T-helper 9 cell (primary cell): ENCODE data around the gene CDK14.
"Not testable (repeated sequence)": the region's sequence is repeated elsewhere in the genome, so short reads cannot be mapped to it uniquely, and the experiment has no call there.

Source experiments
- DNase-seq: peaks from one replicate; pipeline ENCODE4 v3.0.0-alpha.2; 2020

Gene CDK14

DNA sequence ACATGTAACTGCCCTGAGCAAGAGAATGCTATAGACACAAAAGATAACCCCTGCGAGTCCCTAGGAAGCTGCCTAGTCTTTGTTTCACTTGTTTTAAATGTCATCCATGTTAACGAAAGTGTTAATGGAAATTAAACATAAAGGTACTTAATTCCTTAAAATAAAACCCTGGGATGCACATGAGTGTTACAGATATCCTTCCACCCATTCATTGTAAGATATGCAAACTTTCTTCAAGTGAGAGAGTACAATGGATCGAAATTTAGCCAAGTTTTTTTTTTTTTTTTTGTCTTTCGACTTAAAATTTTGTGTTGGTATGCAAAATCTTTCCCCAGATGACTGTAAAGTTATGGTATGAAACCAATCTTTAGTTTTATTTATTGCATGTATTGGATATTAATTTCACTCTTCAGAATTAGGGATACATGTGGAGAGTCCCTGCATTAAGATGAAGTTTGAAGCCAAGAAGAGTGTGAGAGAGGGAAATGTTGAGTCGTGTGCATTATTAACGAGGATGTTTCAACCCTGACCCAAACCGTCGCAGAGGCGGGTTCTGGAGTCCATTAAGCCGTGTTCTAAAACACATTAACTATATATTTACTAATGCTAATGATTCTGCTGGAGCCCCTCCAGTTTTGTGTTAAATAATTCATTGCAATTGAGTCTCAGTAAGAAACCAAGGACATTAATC is 1.6 kb downstream of the CDK14 start:
- no peak for DNase-seq

DNA sequence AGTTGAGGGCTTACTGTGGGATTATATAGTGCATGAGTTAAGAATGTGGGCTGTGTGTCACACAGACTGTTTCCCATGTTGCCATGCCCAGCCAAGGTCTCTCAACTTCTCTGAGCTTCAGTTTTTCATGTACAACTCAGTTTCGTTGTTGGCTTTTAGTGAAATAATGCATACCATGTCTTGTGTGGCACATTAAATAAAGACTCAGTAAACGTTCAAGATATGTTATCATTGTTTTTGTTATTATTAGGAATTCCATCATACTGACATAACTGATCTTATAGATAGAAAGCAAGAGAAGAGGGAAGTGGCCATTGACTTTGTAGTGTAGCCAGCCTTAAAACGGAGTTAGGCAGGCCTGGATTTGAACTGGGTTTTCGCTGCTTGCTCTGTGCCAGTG is 2.9 kb downstream of the CDK14 start:
- DNase-seq = no peak

DNA sequence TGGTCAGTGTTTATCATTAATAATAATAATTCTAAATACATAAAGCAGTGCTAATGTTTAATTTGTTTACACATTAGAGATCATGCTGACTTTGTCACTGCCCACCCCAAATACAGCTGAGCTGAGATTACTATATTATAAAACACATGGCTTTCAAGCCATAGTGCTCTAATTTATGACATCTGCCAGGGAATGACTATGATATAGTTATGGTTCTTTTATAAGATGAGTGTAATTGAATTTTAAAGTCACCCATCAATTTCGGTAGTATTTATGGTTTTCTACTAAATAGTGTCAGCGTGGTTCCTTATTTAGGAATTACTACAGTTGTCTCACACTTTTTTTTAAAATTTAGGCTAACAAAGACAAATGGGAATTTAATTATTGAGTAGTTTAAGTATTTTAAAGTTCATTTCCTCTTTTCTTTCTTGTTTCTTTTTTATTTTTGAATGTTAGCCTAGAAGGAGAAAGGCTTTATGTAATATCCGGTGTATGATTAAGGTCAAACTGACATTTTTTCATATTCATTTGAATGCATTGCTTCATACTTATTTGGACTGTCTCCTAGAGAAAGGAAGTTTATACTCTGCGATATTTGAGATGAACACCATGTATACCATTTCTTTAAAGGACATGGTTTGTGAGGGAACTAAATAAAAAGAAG is 3.9 kb downstream of the CDK14 start:
- no peak for DNase-seq

DNA sequence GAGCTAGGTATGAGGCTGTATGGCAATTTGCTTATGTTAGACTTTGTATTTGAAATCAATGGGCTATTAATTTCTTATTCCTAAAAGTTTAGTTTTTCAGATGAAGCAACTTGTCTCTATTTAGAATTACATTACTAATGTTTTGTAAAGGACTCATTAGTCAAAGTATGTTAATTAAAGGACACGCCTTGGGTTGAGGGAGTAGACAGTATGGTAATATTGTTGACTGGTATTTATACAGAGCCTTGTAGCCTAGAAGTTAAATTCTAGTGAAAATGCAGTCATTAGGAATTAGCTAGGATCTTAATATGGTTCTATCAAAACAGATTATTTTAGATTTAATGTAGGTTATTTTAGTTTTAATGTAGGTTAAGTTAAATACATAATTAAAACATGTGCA is 6.2 kb downstream of the CDK14 start:
- no peak for DNase-seq

DNA sequence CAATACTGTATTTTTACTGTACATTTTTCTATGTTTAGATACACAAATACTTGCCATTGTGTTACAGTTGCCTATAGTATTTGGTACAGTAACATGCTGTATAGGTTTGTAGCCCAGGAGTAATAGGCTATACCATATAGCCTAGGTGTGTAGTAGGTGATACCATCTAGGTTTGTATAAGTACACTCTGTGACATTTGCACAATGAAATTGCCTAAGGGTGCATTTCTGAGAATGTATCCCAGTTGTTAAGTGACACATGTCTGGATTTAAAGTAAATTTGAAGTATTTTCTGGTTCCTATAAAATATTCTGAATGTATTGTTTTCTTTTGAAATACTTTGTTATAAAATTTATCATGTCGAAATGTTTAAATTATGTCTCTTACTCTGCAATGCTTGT is 7.2 kb downstream of the CDK14 start:
- no peak for DNase-seq

DNA sequence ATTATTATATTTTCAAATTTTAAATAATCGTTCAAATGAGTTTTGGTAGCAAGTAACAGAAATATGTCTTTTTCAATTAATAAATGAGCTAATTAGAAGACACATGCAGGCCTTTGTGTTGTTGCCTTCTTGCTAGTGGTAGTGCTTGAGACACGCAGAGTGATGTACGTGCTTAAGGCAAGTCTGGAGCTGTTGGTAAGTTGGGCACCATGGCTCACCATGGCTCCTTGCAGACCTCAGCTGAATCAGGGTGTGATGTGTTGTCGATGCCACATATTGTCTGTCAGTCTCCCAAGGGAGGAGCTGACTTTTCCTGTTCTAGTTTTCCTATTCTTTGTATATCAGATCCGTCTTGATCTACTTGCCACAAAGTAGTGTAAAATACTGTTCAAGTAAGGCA is 8.3 kb downstream of the CDK14 start:
- DNase-seq = no peak

DNA sequence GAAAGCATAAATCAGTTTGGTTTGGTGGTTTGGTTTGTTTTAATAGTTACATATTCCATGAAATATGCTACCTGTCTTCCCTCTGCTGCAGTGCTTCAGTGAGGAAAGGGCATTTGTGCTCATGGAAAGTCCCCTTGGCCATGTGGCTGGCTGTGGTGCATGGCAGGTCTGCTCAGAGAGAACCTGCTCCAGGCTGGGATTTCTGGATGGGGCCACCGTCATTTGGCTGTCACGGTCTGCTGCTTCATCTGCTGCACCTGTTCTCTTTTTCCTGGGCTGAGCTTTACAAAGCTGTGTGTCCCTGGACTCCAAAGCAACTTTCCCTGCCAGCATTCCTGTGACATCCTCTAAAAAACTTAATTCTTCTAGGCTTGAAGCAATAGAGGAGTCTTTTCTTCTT is 8.9 kb downstream of the CDK14 start:
- no peak for DNase-seq

DNA sequence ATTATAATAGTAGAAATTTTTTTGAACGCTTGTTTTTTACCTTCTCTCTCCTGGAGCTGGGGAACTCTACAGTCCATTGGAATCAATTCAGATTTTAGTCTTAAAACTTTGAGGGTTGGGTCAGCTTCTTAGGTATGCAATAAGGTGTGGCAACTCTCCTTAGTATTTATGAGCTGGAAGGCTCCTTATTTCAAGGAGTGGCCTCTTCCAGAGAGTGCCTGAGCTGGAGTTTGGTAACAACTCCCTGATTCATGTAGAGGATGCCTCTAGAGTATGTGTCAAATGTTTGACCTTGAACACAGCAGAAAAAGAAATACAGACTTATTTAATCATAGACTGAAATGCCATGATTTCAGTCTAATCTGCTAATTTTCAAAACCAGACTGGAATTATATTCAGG is 11.1 kb downstream of the CDK14 start:
- no peak for DNase-seq

DNA sequence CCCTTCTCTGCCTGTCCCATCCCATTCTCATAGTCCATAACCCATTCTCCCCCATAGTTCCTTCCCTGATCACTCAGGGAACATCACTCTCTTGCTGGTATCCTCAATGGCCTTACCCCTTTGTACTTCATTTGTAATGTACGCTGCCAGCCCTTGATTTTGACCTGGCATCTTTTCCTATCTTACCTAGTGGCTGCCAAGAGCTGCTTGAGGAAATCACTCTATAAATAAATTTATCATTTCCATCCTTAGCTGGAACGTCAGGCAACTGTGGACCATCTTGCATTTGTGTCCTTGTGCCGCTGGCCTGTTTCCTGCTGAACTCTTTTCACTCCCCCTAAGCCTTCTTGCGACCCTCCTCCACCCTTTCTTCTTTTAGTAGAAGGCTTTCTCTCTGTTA is 14.0 kb downstream of the CDK14 start:
- no peak for DNase-seq

DNA sequence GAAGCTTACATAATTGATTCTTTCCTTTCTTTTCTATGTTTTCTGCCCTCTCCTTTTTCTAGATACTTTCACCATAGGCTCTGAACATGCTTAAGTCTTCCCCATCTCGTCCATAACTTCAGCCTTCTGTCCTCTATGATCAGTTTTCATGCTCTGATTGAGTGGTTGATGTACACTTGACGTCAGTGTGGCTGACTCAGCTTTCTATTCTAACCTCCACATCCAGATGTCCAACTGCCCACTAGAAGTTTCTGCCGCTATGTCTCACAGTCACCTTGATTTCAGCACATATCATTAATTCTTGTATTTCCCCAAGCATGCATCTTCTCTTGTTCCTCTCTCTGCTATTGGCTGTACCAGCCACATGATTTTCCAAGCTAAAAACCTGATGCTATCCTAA is 15.0 kb downstream of the CDK14 start:
- no peak for DNase-seq

DNA sequence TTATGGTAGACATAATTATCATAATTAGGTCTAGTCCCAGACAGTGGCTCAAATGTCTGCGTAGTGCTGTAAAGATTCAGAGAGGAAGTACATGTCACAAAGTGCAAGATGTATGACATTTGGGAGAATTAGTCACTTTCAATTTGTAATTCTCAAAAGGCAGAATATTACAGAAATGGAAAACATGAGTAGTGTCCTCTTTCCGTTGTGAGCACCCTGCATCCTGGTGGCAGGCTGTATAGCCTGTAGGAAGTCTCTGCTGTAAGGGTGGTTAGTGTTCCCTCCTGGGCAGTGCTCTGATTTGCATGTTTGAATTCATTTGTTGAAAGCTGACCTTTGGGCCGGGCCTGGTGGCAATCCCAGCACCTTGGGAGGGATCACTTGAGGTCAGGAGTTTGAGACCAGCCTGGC is 17.0 kb downstream of the CDK14 start:
- no peak for DNase-seq

DNA sequence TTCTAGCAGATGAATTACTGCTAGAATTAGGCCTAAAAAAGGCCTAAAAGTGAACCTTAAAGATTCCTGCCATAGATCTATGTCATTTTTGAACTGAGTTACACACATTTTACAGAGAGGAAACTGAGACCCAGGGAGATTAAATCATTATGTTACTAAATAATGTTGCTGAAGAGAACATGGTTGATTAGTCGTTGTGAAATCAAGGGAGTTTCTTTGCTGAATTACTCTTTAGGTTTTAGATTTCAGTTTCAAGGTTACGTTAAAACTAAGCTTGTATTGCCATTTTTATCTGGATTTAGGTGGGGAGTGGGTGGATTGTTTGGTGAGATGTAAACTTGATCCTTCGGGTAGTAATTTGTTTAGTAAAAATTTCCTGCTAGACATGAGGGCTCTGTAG is 21.3 kb downstream of the CDK14 start:
- DNase-seq = no peak

DNA sequence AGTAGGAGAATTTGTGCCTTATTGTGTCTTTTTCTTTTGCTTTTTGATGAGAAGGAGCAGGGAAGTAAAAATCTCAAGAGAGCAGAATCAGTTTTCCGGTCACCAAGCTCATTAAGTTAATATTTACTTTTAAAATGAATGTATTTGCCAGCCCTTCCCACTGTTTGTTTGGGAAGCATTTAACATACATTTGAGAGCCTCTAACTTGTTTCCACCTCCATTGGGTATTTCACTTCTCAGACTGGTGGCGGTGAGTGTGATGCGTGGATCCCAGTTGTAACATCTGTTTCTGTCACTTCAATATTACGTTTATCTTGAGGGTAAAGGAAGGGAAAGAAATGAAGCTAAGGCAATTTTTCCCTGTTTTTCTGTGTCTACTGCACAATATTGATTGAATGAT is 22.8 kb downstream of the CDK14 start:
- DNase-seq = no peak

DNA sequence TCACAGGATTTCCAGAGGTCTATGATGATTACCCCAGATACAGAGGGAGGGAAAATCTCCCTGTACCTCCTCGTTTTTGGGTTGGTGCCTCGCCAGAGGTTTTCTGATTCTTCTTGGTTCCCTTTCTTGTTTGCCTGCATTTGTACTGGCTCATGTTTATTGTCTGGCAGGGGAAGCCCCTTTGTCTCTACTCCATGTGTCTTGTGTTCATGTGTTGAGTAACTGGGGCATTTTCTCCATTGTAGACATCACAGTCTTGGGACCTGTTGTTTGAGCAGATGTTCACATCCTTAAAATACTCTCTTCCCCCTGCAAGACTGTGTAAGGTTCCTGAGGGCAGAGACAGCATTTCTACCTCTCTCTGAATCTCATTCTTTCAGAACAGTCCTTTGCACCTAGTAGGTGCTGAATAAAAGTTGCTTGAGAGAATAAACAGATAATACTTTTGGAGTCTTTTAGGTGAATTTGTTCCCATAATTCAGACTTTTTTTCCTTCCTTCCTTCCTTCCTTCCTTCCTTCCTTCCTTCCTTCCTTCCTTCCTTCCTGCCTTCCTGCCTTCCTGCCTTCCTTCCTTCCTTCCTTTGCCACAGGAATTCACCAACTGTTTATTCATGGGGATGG is 25.1 kb downstream of the CDK14 start:
- no peak for DNase-seq

DNA sequence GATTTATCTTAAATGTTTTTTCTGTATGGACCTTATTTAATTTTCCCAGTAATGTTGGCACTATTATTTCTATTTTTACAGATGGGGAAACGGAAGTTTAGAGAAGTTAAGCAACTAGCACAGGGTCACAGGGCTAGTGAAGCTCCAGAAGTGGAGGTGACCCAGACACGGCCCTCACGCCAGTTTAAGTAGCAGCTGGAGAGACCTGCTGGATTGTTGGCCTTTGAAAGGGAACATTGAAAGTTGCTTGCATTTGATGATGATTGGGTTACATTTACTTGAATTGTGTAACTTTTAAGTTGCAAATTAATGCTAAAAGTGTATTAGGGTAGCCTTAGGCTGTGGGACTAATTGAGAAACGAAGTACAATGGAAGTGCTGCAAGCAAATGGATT is 25.6 kb downstream of the CDK14 start:
- DNase-seq = no peak

DNA sequence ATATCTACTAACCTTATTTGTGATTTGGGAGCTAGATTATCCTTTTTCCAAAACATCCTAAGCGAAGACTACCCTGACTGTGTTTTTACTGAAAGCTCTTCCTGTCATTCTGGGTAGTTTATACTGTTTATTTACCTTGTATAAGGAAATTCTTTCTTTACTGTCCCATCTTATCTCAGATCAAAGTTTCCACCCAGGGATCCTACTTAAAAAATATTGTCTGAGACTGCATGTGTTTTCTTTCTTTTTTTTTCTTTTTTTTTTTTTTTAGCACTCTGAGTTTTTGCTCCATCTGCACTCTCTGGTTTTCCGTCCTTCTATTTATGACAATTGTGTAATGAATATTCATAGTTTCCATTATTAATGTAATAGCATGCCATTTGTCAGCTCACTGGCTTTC is 26.5 kb downstream of the CDK14 start:
- no peak for DNase-seq

DNA sequence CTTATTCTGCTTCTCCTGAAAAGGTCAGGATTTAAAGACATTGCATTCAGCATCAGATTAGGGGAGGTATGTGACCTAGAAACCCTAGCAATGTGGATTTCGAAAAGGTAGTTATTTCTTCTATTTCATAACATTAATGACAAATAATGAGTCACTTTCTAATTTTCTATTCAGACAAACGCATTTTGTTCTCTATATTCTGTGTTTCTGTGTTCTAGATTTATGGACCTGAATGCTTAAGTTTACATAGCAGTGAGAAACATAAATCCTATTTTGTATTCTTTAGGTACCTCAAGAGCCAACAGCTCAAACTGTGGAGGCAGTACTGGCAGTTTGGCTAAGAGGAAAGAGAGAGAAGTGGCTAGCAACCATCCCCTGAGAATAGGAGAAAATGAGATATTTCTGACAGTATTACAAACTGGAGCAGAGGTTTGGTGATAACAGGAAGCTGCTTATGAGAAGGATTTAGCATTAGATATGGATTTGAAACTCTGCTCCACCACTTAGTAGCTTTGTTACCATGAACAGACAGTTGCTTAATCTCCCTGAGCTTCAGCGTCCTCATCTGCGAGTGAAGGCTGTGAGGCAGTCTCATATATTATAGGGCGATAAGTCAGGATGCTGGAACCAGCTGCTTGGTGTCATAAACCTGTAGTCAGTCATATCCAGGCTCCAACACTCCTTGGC is 28.2 kb downstream of the CDK14 start:
- no peak for DNase-seq

DNA sequence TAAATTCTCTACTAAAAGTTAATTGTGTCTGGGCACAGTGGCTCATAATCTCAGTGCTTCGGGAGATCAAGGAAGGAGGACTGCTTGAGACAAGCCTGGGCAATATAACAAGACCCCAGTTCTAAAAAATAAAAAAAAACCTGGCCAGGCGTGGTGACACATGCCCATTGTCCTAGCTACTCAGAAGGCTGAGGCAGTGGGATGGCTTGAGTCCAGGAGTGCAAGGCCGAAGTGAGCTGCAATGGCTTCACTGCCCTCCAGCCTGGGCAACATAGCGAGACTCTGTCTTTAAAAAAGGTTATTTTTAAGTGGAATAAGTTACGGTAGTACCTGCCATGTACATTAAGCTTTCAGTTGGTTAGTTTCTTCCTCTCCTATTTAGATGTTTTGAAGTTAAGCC is 28.9 kb downstream of the CDK14 start:
- no peak for DNase-seq

DNA sequence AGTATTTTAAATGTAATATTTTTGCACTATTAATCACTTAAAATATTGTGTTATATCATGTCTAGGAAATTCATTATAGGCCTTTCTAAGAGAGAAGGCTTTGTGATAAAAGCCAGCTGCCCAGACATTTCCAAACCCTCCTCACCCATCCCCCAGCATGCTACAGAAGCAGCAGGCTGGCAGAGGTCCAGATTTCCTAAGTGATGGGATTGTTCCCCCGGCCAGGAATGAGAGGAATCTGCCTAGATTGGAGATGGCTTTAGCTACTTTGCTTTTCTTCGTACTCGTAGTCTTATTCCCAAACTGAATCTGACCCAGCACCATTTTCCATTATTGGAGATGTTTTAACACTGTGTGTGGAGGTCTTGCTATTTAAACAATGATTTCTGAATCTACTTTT is 29.4 kb downstream of the CDK14 start:
- no peak for DNase-seq

DNA sequence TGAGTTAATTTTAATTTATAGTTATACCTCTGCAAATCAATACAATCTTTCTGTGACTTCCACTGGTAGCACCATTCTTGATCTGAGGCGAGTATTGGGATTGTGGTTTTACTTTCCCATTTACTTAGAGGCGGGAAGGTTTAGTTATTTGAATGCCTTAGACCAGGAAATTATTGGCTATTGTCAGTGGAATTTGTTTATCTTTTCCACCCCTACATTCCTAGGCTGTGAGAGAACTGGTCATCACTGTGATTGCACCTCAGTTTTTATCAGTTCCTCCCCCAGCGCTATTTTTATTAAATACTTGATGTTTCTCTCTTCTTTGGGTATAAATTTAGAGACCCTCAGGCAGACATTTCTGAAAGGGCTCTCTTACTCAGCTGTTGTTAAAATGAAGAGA is 29.9 kb downstream of the CDK14 start:
- DNase-seq = no peak

DNA sequence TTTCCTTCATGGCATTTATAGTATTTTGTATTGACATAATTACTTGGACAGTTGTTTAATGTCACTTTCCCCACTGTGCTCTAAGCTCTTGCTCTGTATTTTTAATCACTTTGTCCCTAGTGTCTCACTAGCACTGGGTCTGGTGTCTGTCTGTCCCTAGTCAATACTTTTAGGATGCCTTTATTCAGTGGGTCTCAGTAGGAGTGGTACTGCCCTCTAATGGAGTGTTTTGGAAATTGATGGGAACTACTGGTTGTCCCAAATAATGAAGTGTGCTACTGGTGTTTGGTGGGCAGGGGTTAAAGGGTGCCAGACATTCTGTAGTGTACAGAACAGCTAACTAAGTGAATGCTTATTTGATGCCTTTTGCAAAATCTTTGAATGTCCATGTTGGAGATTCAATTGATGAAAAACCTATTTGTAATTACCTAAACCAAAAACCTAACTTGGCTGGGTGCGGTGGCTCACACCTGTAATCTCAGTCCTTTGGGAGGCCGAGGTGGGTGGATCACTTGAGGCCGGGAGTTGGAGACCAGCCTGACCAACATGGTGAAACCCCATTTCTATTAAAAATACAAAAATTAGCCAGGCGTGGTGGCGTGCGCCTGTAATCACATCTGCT is 33.3 kb downstream of the CDK14 start:
- DNase-seq = no peak

DNA sequence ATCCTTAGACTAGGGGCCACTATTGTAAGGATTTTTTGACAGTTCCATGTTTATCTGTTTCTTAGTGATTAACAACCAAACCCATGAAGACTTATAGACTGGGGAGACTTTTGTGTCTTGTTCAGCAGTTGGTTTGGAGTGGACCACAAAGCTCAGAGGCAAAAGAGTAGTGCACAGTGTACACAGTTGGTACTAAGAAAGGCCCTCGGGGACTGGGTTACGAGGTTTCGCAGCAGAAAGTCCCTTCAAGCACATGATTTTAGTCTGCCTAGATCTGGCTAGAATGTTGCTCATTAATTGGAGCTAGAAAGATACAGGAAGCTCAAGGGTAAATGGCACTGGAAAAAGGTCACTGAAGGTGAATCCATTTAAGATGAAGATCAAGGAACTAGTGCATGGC is 35.4 kb downstream of the CDK14 start:
- no peak for DNase-seq

DNA sequence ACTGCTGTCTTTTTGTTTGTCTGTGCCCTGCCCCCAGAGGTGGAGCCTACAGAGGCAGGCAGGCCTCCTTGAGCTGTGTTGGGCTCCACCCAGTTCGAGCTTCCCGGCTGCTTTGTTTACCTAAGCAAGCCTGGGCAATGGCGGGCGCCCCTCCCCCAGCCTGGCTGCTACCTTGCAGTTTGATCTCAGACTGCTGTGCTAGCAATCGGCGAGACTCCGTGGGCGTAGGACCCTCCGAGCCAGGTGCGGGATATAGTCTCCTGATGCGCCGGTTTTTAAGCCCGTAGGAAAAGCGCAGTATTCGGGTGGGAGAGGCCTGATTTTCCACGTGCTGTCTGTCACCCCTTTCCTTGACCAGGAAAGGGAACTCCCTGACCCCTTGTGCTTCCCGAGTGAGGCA is 43.6 kb downstream of the CDK14 start:
- DNase-seq = not testable (repeated sequence)

DNA sequence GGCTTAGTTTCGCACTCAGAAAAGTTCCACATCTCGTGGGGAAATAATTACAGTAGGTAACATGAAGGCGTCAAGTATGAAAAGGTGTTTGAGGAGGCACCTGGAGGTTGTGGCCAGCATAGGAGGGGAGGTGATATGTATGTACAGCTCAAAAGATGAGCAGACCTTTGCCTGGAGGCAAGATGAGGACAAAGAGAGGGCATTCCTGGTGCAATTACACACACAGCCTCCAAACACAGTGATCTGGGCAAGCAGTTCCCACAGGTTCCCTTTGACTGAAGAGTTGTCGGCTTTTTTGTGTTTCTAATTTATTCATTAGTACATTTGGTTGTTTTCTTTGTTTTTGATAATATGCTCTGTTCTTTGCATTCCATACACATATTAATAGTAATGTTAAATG is 46.9 kb downstream of the CDK14 start:
- no peak for DNase-seq
